GM12878 (cell line): Measurements from ENCODE around the gene CNDP1. TPM values are rescaled to one million over a fixed set of nuclear protein-coding genes. Genes with fewer than 3 reads are reported as not detected.
A peak's percentile ranks its signal among the peaks of the same experiment; 100 is the strongest.

Experiments
- ATAC-seq: fragments of 200-7000 bp; cut with Tn5 transposase; 3 replicates; pipeline ENCODE4 v1.9.1; 2020; ENCODE audit warnings: mild to moderate bottlenecking, moderate library complexity
- BruUV-seq: library from RNA; stranded (reverse); fragments of 400-500 nt; replicated peaks from 2 replicates; lab custom pipeline; 2021; lab: Mats Ljungman, UMichigan
- CTCF ChIA-PET: fragments of 300-600 bp; sonication (Branson Sonifier 250); formaldehyde crosslinking; extraction: SDS; loops from one replicate; lab custom pipeline; 2021; ENCODE audit warnings: inconsistent platforms; lab: Yijun Ruan, JAX
- POLR2A ChIA-PET: fragments of 350-600 bp; formaldehyde crosslinking; extraction: SDS; loops from one replicate; lab custom pipeline; 2021; ENCODE audit warnings: inconsistent platforms; lab: Charles Lee
- RAD21 ChIA-PET: fragments of 300-600 bp; sonication (Branson Sonifier 250); formaldehyde crosslinking; loops from one replicate; lab custom pipeline; 2023; ENCODE audit warnings: antibody characterized with exemption; ENCODE audit not compliant: unreplicated experiment; lab: Charles Lee
- SMC1A ChIA-PET: fragments of 300-600 bp; sonication (Branson Sonifier 250); formaldehyde crosslinking; loops from one replicate; lab custom pipeline; 2023; ENCODE audit not compliant: unreplicated experiment, uncharacterized antibody; lab: Charles Lee
- DNase-seq: peaks from one replicate; pipeline ENCODE4 v3.0.0-alpha.2; 2011; ENCODE audit warnings: low read depth, low spot score
- FAIRE-seq: peaks from 3 replicates; lab custom pipeline; 2011; peaks lifted over from hg19 to GRCh38; lab: Jason Lieb, UNC
- H2AFZ ChIP-seq: 2 replicates; pipeline ENCODE4 v1.6.0; 2011; ENCODE audit warnings: low read depth, low read length, control low read depth; ENCODE audit not compliant: control insufficient read depth
- H3K27ac ChIP-seq: 2 replicates; pipeline ENCODE4 v1.5.1; 2011; ENCODE audit warnings: control low read depth; ENCODE audit not compliant: control insufficient read depth, insufficient read depth
- H3K27me3 ChIP-seq, 2 experiments: replicated peaks in 1 of 2; 2 replicates each; pipeline versions ENCODE4 v1.6.0 to v1.6.1; 2011; ENCODE audit warnings: low read length in 1 of 2; ENCODE audit not compliant: control insufficient read depth in 2 of 2, insufficient read depth in 2 of 2
- H3K36me3 ChIP-seq, 2 experiments: 2 replicates each; pipeline ENCODE4 v1.5.1; 2011; ENCODE audit warnings: low read length in 1 of 2; ENCODE audit not compliant: control insufficient read depth in 2 of 2, insufficient read depth in 2 of 2
- H3K4me1 ChIP-seq: 2 replicates; pipeline ENCODE4 v1.6.1; 2011; ENCODE audit warnings: mild to moderate bottlenecking, low read length, moderate library complexity, mixed read lengths; ENCODE audit not compliant: control insufficient read depth, insufficient read depth
- H3K4me2 ChIP-seq: 2 replicates; pipeline ENCODE4 v1.6.0; 2011; ENCODE audit warnings: control low read depth; ENCODE audit not compliant: control insufficient read depth, insufficient read depth
- H3K4me3 ChIP-seq: fragments of 200-600 bp; sonication (generic); 2 replicates; pipeline ENCODE4 v1.5.1; 2016
- H3K79me2 ChIP-seq: 2 replicates; pipeline ENCODE4 v1.6.0; 2011; ENCODE audit warnings: low read length; ENCODE audit not compliant: control insufficient read depth, insufficient read depth
- H3K9ac ChIP-seq: 2 replicates; pipeline ENCODE4 v1.8.0; 2011; ENCODE audit warnings: low read length, control low read depth, mixed read lengths; ENCODE audit not compliant: control insufficient read depth, insufficient read depth
- H3K9me3 ChIP-seq: replicated peaks from 3 replicates; pipeline ENCODE4 v1.5.1; 2011; ENCODE audit warnings: mild to moderate bottlenecking, low read length; ENCODE audit not compliant: control insufficient read depth, insufficient read depth
- H4K20me1 ChIP-seq: 2 replicates; pipeline ENCODE4 v1.6.0; 2011; ENCODE audit not compliant: control insufficient read depth, insufficient read depth
- BACH1 ChIP-seq: fragments of 450-650 bp; IDR thresholded peaks from 2 replicates; pipeline ENCODE4 v1.6.1; 2017; ENCODE audit warnings: mild to moderate bottlenecking, borderline replicate concordance
- BHLHE40 ChIP-seq, 2 experiments: fragments of 450-650 bp in 1 of 2; IDR thresholded peaks; 2 replicates each; pipeline ENCODE4 v1.6.1; 2011 to 2017; ENCODE audit warnings: low read depth in 2 of 2, borderline replicate concordance in 1 of 2, improper control_type of control experiment in 1 of 2, low read length in 1 of 2, mild to moderate bottlenecking in 1 of 2
- BRCA1 ChIP-seq: IDR thresholded peaks from 2 replicates; pipeline ENCODE4 v1.6.1; 2011; ENCODE audit warnings: low read depth, low read length, improper control_type of control experiment
- CHD2 ChIP-seq: IDR thresholded peaks from 2 replicates; pipeline ENCODE4 v1.6.1; 2011; ENCODE audit warnings: low read depth, low read length, improper control_type of control experiment, borderline replicate concordance
- DPF2 ChIP-seq: fragments of 450-650 bp; IDR thresholded peaks from 2 replicates; pipeline ENCODE4 v1.6.1; 2017; ENCODE audit warnings: mild to moderate bottlenecking
- GATAD2B ChIP-seq: fragments of 450-650 bp; conservative IDR thresholded peaks from 2 replicates; pipeline ENCODE4 v1.6.1; 2017; ENCODE audit warnings: low read depth, mild to moderate bottlenecking, moderate library complexity
- HDGF ChIP-seq: fragments of 450-650 bp; IDR thresholded peaks from 2 replicates; pipeline ENCODE4 v1.6.1; 2016; ENCODE audit warnings: antibody characterized with exemption
- IKZF1 ChIP-seq: fragments of 450-650 bp; conservative IDR thresholded peaks from 2 replicates; pipeline ENCODE4 v1.6.1; 2017; ENCODE audit warnings: antibody characterized with exemption, mild to moderate bottlenecking
- KLF5 ChIP-seq: fragments of 450-650 bp; IDR thresholded peaks from 2 replicates; pipeline ENCODE4 v1.6.1; 2014; ENCODE audit warnings: mild to moderate bottlenecking; ENCODE audit not compliant: partially characterized antibody
- MLLT1 ChIP-seq: fragments of 450-650 bp; IDR thresholded peaks from 2 replicates; pipeline ENCODE4 v1.6.1; 2016; ENCODE audit warnings: mild to moderate bottlenecking
- MXI1 ChIP-seq: fragments of 150-350 bp; IDR thresholded peaks from 2 replicates; pipeline ENCODE4 v1.6.1; 2011; ENCODE audit warnings: low read depth, mild to moderate bottlenecking, inconsistent platforms, low read length, improper control_type of control experiment
- NBN ChIP-seq: fragments of 450-650 bp; IDR thresholded peaks from 2 replicates; pipeline ENCODE4 v1.6.1; 2016
- NKRF ChIP-seq: fragments of 450-650 bp; conservative IDR thresholded peaks from 2 replicates; pipeline ENCODE4 v1.6.1; 2017; ENCODE audit warnings: mild to moderate bottlenecking, moderate library complexity
- NR2F1 ChIP-seq: fragments of 450-650 bp; conservative IDR thresholded peaks from 2 replicates; pipeline ENCODE4 v1.6.1; 2017; ENCODE audit warnings: mild to moderate bottlenecking
- NRF1 ChIP-seq: conservative IDR thresholded peaks from 2 replicates; pipeline ENCODE4 v1.6.1; 2011; ENCODE audit warnings: mild to moderate bottlenecking, low read depth, low read length, improper control_type of control experiment
- PAX5 ChIP-seq: IDR thresholded peaks from 2 replicates; pipeline ENCODE4 v1.6.1; 2011; ENCODE audit warnings: low read depth, low read length, borderline replicate concordance
- POLR2A ChIP-seq: IDR thresholded peaks from 2 replicates; pipeline ENCODE4 v1.6.1; 2011; ENCODE audit warnings: low read depth, mild to moderate bottlenecking, low read length
- POLR2AphosphoS5 ChIP-seq: IDR thresholded peaks from 2 replicates; pipeline ENCODE4 v1.6.1; 2011; ENCODE audit warnings: mild to moderate bottlenecking, low read length, inconsistent platforms
- SIN3A ChIP-seq: IDR thresholded peaks from 2 replicates; pipeline ENCODE4 v1.6.1; 2012; ENCODE audit warnings: low read depth, low read length, improper control_type of control experiment
- SMARCA5 ChIP-seq: fragments of 450-650 bp; IDR thresholded peaks from 2 replicates; pipeline ENCODE4 v1.6.1; 2017; ENCODE audit warnings: mild to moderate bottlenecking
- TARDBP ChIP-seq: IDR thresholded peaks from 2 replicates; pipeline ENCODE4 v1.6.1; 2016; ENCODE audit warnings: borderline replicate concordance
- YY1 ChIP-seq: IDR thresholded peaks from 2 replicates; pipeline ENCODE4 v1.6.1; 2011; ENCODE audit warnings: low read depth, mild to moderate bottlenecking, low read length
- WGBS: methylation state at CpG from one replicate; pipeline ENCODE4 v1.1.6; 2016; ENCODE audit warnings: low lambda C conversion rate; ENCODE audit not compliant: insufficient replicate concordance, insufficient coverage; ENCODE audit errors: missing lambda C conversion rate; 5-methylcytosine and 5-hydroxymethylcytosine counted together
- in situ Hi-C: fragments of 300-500 bp; cut with MboI; formaldehyde crosslinking; loops from 9 replicates; pipeline ENCODE4 v1.14.3; 2018; ENCODE audit warnings: mixed read lengths
- intact Hi-C: fragments of 100-400 bp; cut with micrococcal nuclease; formaldehyde crosslinking; loops from one replicate; pipeline ENCODE4 v1.14.2; 2022; ENCODE audit not compliant: unreplicated experiment
- polyA plus RNA-seq, 11 experiments: library from polyadenylated mRNA; depleted of rRNA in 4 of 11; unstranded in 6 of 11; stranded (reverse) in 5 of 11; fragments of >200 nt; fragmentation: Nextera tagmentation in 4 of 11; fragmentation: Illumina TruSeq in 1 of 11; extraction: Ambion mirVana in 4 of 11; extraction: Trizol in 1 of 11; gene quantifications; 1 replicate in 1 of 11; 2 replicates in 10 of 11; pipeline versions ENCODE4 v1.2.1 to v1.2.3, GENCODE V29; 2011 to 2016; ENCODE audit warnings: inconsistent platforms in 2 of 11, missing spikeins in 2 of 11, low read depth in 1 of 11
- total RNA-seq, 4 experiments: library from RNA; depleted of rRNA in 3 of 4; stranded (reverse); fragments of >200 nt in 3 of 4; fragmentation: Illumina TruSeq in 1 of 4; extraction: Trizol in 1 of 4; gene quantifications; 2 replicates each; pipeline versions ENCODE4 v1.2.1 to v1.2.3, GENCODE V29; 2013 to 2021

CNDP1 gene
- total and polyA plus RNA-seq, 10 of the 15 experiments (the other 5 are each of a cell fraction or from before 2014, with no cell fraction given) = 0.04 to 0.05 TPM; not detected in 8

DNA sequence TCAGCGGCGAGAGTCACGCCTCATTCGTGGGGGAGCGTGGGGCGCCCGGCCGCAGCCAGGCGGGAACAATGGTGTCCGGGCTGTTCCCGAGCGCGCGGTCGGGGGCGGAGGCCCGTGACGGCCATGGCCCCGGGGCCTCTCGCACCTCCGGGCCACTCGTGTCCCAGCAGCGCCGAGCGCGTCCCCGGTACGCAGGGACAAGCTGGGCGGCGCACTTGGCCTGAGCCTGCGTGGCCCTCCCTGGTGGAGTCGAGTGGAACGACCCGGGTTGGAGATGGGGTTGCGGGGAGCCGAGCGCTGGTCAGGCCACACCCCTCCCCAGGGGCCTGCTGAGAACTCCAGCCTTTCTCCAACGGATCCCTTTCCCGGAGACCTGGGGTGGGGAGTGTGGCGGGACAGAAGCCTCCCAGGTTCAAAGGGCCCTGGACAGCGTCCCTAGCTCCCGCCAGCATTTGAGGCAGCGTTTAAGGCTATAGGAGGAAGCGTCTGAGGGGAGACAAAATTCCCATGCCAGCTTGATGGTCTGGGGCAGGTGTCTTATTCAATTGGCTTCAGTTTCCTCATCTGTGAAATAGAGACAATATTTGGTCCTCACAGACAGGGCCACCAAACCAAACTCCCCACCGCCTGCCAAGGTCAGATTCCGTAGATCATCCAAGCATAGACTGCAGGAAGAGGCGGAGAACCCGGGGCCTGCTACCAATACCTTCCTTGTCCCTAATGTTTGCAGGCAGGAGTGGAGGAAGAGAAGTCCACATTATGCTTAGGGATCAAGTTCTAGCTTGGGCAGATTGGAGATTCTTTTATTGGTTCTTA lies 37.6 kb upstream of the CNDP1 start:
- H3K9ac ChIP-seq = peak overlapping the region; percentile 83
- H3K4me2 ChIP-seq = peak overlapping the region; percentile 98
- ChIA-PET POLR2A (interaction anchor here (0.6 to 1.4 kb wide), 5 partner anchors 13 to 142 kb away, joined by 3 to 4 read pairs (median 3); no protein-coding TSS in a partner anchor), CTCF (interaction anchor here (0.6 to 5.9 kb wide), 5 partner anchors 55 to 528 kb away, joined by 3 to 92 read pairs (median 3); partner anchors contain the start of gene CYB5A), RAD21 (interaction anchor here (1.0 to 1.2 kb wide), 3 partner anchors 12 to 344 kb away, joined by 3 to 10 read pairs (median 3); no protein-coding TSS in a partner anchor), SMC1A (interaction anchor here (1.0 to 1.9 kb wide), 3 partner anchors 55 to 141 kb away, joined by 3 to 9 read pairs (median 3); no protein-coding TSS in a partner anchor)
- intact Hi-C loops (loop anchor here (1.0 to 10.0 kb wide), 5 partner anchors 101 to 1998 kb away; partner anchors contain the start of genes CYB5A, FBXO15, PTGR3 and TIMM21), in situ Hi-C loops (loop anchor here (5.0 kb wide), 3 partner anchors 101 to 299 kb away; partner anchors contain the start of gene ZNF407)
- TSS peak; percentile 30 for BruUV-seq
- H3K27ac ChIP-seq = peak overlapping the region; percentile 76
- peaks cover 52% of the 10 kb centered on the region for H3K79me2 ChIP-seq
- H3K36me3 ChIP-seq = peaks cover 0 to 3% of the 10 kb centered on the region in 2 experiments; a peak in 1 of 4 replicates
- no peak for DNase-seq
- WGBS = under 1% methylated on average over 43 of the region's 48 CpGs
- FAIRE-seq = no peak
- peaks cover 18% of the 10 kb centered on the region for H3K4me1 ChIP-seq
- H2AFZ ChIP-seq = peak overlapping the region; percentile 88
- no peaks in the 10 kb centered on the region for H4K20me1 ChIP-seq
- H3K27me3 ChIP-seq = no peaks in the 10 kb centered on the region
- peak overlapping the region; percentile 80 for H3K4me3 ChIP-seq
- ATAC-seq = peak; percentile 64
- no peaks in the 10 kb centered on the region for H3K9me3 ChIP-seq
- TF ChIP-seq BACH1 (peak; percentile 77; the same call in 1 of the 2 replicates), KLF5 (peak; percentile 66), CHD2 (no peak), PAX5 (no peak), BRCA1 (no peak), MLLT1 (no peak), NRF1 (no peak), BHLHE40 (IDR thresholded peaks at IDR 0.05; ENCODE audit: borderline replicate concordance in 1 of 2, low read depth in 2 of 2, low read length in 1 of 2) (peak in 1 of 2 experiments; percentile 37; a peak in 1 of 4 replicates), SMARCA5 (peak; percentile 41; the same call in 1 of the 2 replicates), GATAD2B (peak; percentile 95; the same call in 1 of the 2 replicates), TARDBP (no peak), POLR2AphosphoS5 (peak; percentile 1; the same call in 1 of the 2 replicates), DPF2 (peak; percentile 39; the same call in 1 of the 2 replicates), IKZF1 (peak; percentile 47), MXI1 (no peak), NKRF (peak; percentile 96; the same call in 1 of the 2 replicates), NR2F1 (peak; percentile 14; the same call in 1 of the 2 replicates), SIN3A (no peak; the same call in 1 of the 2 replicates), HDGF (no peak), POLR2A (peak; percentile 48), YY1 (peak; percentile 83), NBN (no peak)
